Lung (tissue), 12 donors: Measurements from ENCODE around the gene MAP3K14. TPM values are rescaled to one million over a fixed set of nuclear protein-coding genes. Genes with fewer than 3 reads are reported as not detected.

ENCODE experiments used
- ATAC-seq: fragments of 200-7000 bp; cut with Tn5 transposase; one replicate; pipeline ENCODE4 v1.9.1; 2020; ENCODE audit warnings: moderate number of reproducible peaks; ENCODE audit not compliant: insufficient read depth, low FRiP score
- DNase-seq, 3 donors: peaks; one replicate each; pipeline ENCODE4 v3.0.0-alpha.2; 2013 to 2017
- H3K27ac ChIP-seq, 2 donors: one replicate each; pipeline ENCODE4 v1.5.1; 2013; ENCODE audit warnings: mild to moderate bottlenecking in 2 of 2, moderate library complexity in 2 of 2, control low read depth in 1 of 2, inconsistent platforms in 1 of 2, low read depth in 1 of 2, low read length in 1 of 2
- H3K27me3 ChIP-seq, 3 donors: one replicate each; pipeline ENCODE4 v1.5.1; 2013; ENCODE audit warnings: low read length in 2 of 3; ENCODE audit not compliant: control insufficient read depth in 3 of 3, insufficient read depth in 3 of 3
- H3K36me3 ChIP-seq, 4 donors: one replicate each; pipeline ENCODE4 v1.5.1; 2013; ENCODE audit warnings: low read length in 4 of 4, mild to moderate bottlenecking in 1 of 4, moderate library complexity in 1 of 4; ENCODE audit not compliant: control insufficient read depth in 4 of 4, insufficient read depth in 4 of 4
- H3K4me1 ChIP-seq, 5 donors: one replicate each; pipeline ENCODE4 v1.5.1; 2013; ENCODE audit warnings: low read length in 5 of 5, mild to moderate bottlenecking in 2 of 5, moderate library complexity in 1 of 5; ENCODE audit not compliant: control insufficient read depth in 5 of 5, insufficient read depth in 5 of 5
- H3K4me3 ChIP-seq: one replicate; pipeline ENCODE4 v1.5.1; 2013; ENCODE audit warnings: mild to moderate bottlenecking, control low read depth, moderate library complexity
- H3K9ac ChIP-seq, 2 donors: one replicate each; pipeline ENCODE4 v1.5.1; 2013; ENCODE audit warnings: low read length in 2 of 2, control low read depth in 1 of 2; ENCODE audit not compliant: insufficient read depth in 1 of 2
- H3K9me3 ChIP-seq, 4 donors: one replicate each; pipeline ENCODE4 v1.5.1; 2013; ENCODE audit warnings: low read length in 3 of 4, mild to moderate bottlenecking in 1 of 4, moderate library complexity in 1 of 4; ENCODE audit not compliant: control insufficient read depth in 4 of 4, insufficient read depth in 3 of 4
- CTCF ChIP-seq: IDR thresholded peaks from 2 replicates; pipeline ENCODE4 v1.5.1; 2012; ENCODE audit warnings: mild to moderate bottlenecking; ENCODE audit errors: control extremely low read depth, extremely low read depth
- WGBS, 2 donors: extraction: QIAGEN DNeasy Blood & Tissue Kit; methylation state at CpG; one replicate each; pipeline ENCODE4 v1.1.7; 2013; 5-methylcytosine and 5-hydroxymethylcytosine counted together
- polyA plus RNA-seq, 2 donors: library from polyadenylated mRNA; stranded (reverse); fragments of 200-250 nt; gene quantifications; one replicate each; pipeline ENCODE4 v1.2.1, GENCODE V29; 2013
- total RNA-seq, 2 donors: library from RNA; depleted of rRNA in 1 of 2; stranded (reverse); fragments of >200 nt in 1 of 2; gene quantifications; one replicate each; pipeline ENCODE4 v1.2.1, GENCODE V29; 2014 to 2021
- donor health status: control.
- donor health status: control.
- donor health status: Bipolar disorder and iron deficiency.
- donor health status: healthy.
- donor health status: DM: yes; HTN: yes; CAD: no.

MAP3K14 gene
- total and polyA plus RNA-seq, 4 donors = 5.9 to 13.5 (median 7.8) TPM

DNA sequence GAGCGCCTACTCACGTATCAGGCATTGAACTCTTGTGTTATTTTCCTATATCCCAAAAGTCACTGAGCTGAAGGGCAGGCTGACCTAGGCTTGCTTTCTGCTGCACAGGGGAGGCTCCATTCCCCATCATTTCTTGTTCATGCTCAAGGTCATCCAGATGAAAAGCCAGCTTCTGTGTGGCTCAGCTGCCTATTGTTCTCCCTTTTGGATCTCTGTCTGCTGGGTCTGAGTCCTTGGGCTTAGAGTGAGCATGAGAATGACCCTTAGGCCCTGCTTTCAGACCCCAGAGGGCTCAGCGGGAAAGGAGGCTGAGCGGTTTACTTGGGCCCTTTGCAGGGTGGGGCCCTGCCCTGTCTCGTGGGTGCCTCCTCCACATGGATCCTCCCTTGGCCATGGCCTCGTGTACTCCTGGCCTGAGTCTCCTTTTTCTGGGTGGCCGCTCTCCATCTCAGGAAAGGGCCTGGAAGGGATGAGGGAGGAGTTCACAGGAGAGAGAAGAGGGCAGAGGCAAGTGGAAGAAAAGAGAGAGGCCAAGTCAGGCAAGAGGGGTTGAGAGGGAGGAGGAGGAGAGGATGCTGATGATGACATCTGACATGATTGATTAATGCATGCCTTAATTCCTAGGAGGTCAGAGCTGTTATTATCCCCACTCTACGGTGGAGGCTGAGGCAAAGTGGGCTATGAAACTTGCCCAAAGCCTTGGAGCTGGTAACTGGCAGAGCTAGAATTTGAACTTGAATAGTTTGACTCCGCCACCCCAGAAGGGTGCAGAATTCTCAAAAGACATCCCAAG lies 19.8 kb upstream of the MAP3K14 start:
- Histone ChIP-seq H3K36me3 (no peaks in the 10 kb centered on the region), H3K9ac (no peak overlapping the region), H3K4me1 (peaks cover 0 to 10% (median 4%) of the 10 kb centered on the region in 5 donors), H3K4me3 (no peak overlapping the region), H3K27me3 (no peaks in the 10 kb centered on the region), H3K9me3 (no peaks in the 10 kb centered on the region), H3K27ac (no peak overlapping the region)
- no peak for TF ChIP-seq CTCF
- no peak for ATAC-seq
- DNase-seq = no peak
- WGBS, 2 donors = 86 to 97% methylated on average over 9 of the region's 9 CpGs

- no peak for TF ChIP-seq CTCF
- ATAC-seq = no peak
- Histone ChIP-seq H3K36me3 (no peaks in the 10 kb centered on the region), H3K27ac (no peak overlapping the region), H3K9me3 (no peaks in the 10 kb centered on the region), H3K4me1 (peaks cover 0 to 8% (median 0%) of the 10 kb centered on the region in 5 donors), H3K27me3 (no peaks in the 10 kb centered on the region), H3K4me3 (no peak overlapping the region), H3K9ac (no peak overlapping the region)
- WGBS, 2 donors = 92 to 93% methylated on average over 5 of the region's 5 CpGs
- no peak for DNase-seq
Observed at GRCh38 chr17:45335721-45336120, 18.9 kb upstream of the MAP3K14 start.

DNA sequence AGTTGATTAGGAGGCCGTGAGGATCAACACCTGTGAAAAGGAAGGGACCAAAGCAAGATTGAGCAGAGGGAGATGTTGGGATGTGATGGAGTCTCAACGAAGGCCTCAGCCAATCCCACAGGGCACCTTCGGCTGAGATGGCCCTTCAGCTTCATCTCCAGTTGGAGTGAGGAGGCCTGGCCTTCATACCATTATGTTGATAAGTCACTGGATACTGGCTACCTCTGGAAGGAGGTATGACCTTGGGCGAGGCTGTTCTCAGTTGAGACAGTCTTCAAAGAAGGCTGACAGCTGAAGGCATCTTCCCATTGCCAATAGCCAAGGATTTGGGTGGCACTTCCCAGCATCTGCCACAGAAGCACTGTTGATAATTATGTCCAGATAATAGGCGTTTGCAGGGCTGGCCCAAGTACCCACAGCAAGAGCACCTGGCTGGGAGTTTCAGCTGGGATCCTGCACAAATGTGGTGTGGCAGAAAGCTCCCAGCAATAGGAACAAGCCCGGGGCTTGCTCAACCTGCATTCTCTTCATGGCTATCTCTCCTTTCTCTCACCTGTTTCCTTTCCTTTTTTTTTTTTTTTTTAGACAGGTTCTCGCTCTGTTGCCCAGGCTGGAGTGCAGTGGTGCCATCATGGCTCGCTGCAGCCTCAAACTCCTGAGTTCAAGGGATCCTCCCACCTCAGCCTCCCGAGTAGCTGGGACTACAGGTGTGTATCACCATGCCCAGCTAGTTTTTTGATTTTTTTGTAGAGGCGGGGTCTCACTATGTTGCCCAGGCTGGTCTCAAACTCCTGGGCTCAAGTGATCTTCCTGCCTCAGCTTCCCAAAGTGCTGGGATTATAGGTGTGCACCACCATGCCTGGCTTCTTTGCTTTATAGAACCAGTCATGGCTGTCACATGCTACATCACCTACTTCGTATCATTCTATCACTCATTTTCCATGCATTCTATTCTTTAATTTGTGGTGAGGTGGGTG lies 18.2 kb upstream of the MAP3K14 start:
- Histone ChIP-seq H3K4me1 (peaks cover 0 to 9% (median 0%) of the 10 kb centered on the region in 5 donors), H3K9me3 (no peaks in the 10 kb centered on the region), H3K9ac (no peak overlapping the region), H3K27me3 (no peaks in the 10 kb centered on the region), H3K27ac (no peak overlapping the region), H3K36me3 (no peaks in the 10 kb centered on the region), H3K4me3 (no peak overlapping the region)
- DNase-seq = no peak
- ATAC-seq = no peak
- WGBS, 2 donors = 93 to 95% methylated on average over 11 of the region's 11 CpGs
- no peak for TF ChIP-seq CTCF
